Left colon (tissue), 2 donors: ENCODE measurements around the gene GSK3B. TPM values are rescaled to one million over a fixed set of nuclear protein-coding genes. Genes with fewer than 3 reads are reported as not detected.
"Not testable (repeated sequence)": the region's sequence is repeated elsewhere in the genome, so short reads cannot be mapped to it uniquely, and the experiment has no call there.

Source experiments
- ATAC-seq: fragments of 200-7000 bp; cut with Tn5 transposase; one replicate; pipeline ENCODE4 v1.9.1; 2020; ENCODE audit warnings: mild to moderate bottlenecking, moderate library complexity
- DNase-seq, 2 donors: peaks; one replicate each; pipeline ENCODE4 v3.0.0-alpha.2; 2020
- intact Hi-C, 2 donors: fragments of 100-400 bp; cut with DNase I in 1 of 2; cut with micrococcal nuclease in 1 of 2; formaldehyde crosslinking; loops; one replicate each; pipeline versions ENCODE4 v1.11.2 to v1.14.0; 2022; cut with DNase I, micrococcal nuclease
- total RNA-seq, 2 donors: library from RNA; stranded (reverse); fragmentation: NEBNext Ultra II Directional; extraction: Animal tissue kit (Norgen Biotek cat#: 25700); gene quantifications; one replicate each; pipeline ENCODE4 v1.2.1, GENCODE V29; 2021
- donor health status: DM: no; HTN: no; CAD: no.
- donor health status: DM: yes; HTN: yes; CAD: no.

The GSK3B gene
- total RNA-seq, 2 donors from 2014 or later = 39.3 to 47.5 TPM

GRCh38 chr3:120028271-120029047 is 65.8 kb downstream of the GSK3B start:
- DNase-seq (no peak), ATAC-seq (no peak)
- intact Hi-C loops = no loop called here

- no peak for ATAC-seq
- no peak for DNase-seq
- intact Hi-C loops = no loop called here
Measured at GRCh38 chr3:120027226-120027625, 67.0 kb downstream of the GSK3B start.

GRCh38 chr3:120025520-120025919 is 68.7 kb downstream of the GSK3B start:
- intact Hi-C loops = no loop called here
- ATAC-seq (no peak), DNase-seq (no peak)

- intact Hi-C loops = no loop called here
- ATAC-seq (no peak), DNase-seq (no peak)
Measured at GRCh38 chr3:120024103-120024502, 70.1 kb downstream of the GSK3B start.

DNA sequence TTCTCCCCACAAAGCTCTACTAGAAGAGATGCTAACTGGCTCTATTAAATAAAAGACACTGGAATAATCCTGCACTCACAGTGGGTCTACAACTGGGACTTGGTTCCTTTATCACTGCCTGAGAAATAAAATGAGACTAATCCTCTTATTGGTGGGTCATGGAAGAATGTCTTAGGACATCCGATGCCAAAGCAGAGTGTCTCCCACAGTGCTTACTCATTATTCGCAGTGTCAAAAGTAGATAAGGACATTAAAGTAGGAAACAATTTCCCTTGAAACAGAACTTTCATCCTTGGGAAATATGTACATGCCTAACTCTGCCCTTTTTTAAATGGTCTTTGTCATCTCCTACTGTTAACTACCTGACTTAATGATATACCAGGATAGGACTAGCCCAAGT is 71.5 kb downstream of the GSK3B start:
- DNase-seq (no peak), ATAC-seq (no peak)
- intact Hi-C loops = no loop called here

GRCh38 chr3:120021523-120021922 is 72.7 kb downstream of the GSK3B start:
- intact Hi-C loops = no loop called here
- no peak for DNase-seq
- no peak for ATAC-seq

GRCh38 chr3:120018299-120018698 is 75.9 kb downstream of the GSK3B start:
- DNase-seq = no peak
- no peak for ATAC-seq
- intact Hi-C loops = no loop called here

DNA sequence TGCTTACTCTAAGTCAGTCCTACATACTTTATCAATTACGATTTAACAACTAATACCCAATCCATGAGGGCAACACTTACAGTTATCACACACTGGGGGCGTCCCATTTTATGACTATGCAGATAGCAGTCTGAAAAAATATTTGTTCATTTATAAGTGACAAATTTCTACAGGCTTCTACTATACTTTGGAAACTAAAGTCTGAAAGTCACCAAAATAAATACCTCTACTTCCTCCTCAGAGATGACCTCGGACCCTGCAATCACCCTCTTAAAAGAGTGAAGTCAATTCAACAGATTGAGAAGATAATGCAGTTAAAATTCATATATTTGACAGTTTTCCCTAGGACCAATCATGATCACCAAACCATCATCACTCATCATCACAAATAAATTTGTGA is 76.6 kb downstream of the GSK3B start:
- no peak for ATAC-seq
- DNase-seq = no peak
- intact Hi-C loops = no loop called here

- intact Hi-C loops = no loop called here
- ATAC-seq = no peak
- DNase-seq = no peak
Measured at GRCh38 chr3:120013481-120013880, 80.8 kb downstream of the GSK3B start.

DNA sequence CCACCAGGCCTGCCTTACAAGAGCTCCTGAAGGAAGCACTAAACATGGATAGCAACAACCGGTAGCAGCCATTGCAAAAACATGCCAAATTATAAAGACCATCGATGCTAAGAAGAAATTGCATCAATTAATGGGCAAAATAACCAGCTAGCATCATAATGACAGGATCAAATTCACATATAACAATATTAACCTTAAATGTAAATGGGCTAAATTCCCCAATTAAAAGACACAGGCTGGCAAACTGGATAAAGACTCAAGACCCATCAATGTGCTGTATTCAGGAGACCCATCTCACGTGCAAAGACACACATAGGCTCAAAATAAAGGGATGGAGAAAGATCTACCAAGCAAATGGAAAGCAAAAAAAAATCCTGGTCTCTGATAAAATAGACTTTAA is 88.5 kb downstream of the GSK3B start:
- intact Hi-C loops, ATAC-seq, DNase-seq: not testable (repeated sequence)

GRCh38 chr3:120004008-120004498 is 90.2 kb downstream of the GSK3B start:
- DNase-seq, ATAC-seq, intact Hi-C loops: not testable (repeated sequence)

GRCh38 chr3:119998166-119998565 is 96.1 kb downstream of the GSK3B start:
- intact Hi-C loops = no loop called here
- no peak for DNase-seq
- ATAC-seq = peak; percentile 63

GRCh38 chr3:119990888-119991287 is 103.4 kb downstream of the GSK3B start:
- intact Hi-C loops = no loop called here
- DNase-seq = no peak
- no peak for ATAC-seq

GRCh38 chr3:119989981-119990655 is 104.1 kb downstream of the GSK3B start:
- ATAC-seq = no peak
- no peak for DNase-seq
- intact Hi-C loops = no loop called here

- ATAC-seq, intact Hi-C loops, DNase-seq: not testable (repeated sequence)
Measured at GRCh38 chr3:119986812-119987211, 107.4 kb downstream of the GSK3B start.

DNA sequence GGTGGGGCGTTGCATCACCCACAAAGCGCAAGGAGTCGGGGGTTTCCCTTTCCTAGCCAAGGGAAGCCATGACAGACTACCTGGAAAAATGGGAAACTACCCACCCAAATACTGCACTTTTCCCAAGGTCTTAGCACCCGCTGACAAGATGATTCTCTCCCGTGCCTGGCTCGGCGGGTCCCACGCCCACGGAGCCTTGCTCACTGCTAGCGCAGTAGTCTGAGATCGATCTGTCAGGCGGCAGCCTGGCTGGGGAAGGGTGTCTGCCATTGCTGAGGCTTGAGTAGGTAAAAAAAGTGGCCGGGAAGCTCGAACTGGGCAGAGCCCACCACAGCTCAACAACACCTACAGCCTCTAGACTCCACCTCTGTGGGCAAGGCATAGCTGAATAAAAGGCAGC is 112.9 kb downstream of the GSK3B start:
- intact Hi-C loops = no loop called here
- no peak for ATAC-seq

GRCh38 chr3:119978554-119979208 is 115.6 kb downstream of the GSK3B start:
- ATAC-seq (no peak), DNase-seq (no peak)
- intact Hi-C loops = no loop called here

More for the DNA sequence above, 112.9 kb downstream of the GSK3B start:
- DNase-seq = no peak

- intact Hi-C loops = no loop called here
- ATAC-seq (no peak), DNase-seq (no peak)
Measured at GRCh38 chr3:119977353-119977752, 116.9 kb downstream of the GSK3B start.

GRCh38 chr3:119976214-119976613 is 118.0 kb downstream of the GSK3B start:
- DNase-seq = no peak
- ATAC-seq = no peak
- intact Hi-C loops = no loop called here

DNA sequence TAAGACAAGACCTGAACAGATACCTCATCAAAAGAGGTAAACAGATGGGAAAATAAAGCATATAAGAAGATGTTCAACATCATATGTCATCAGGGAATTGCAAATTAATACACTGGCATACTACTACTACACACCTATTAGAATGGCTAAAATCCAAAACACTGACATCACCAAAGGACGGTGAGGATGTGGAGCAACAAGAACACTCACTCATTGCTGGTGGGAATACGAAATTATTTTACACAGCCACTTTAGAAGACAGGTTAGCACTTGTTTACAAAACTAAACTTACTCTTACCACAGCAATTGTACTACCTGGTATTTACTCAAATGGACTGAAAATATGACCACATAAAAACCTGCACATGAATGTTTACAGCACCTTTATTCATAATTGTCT is 119.6 kb downstream of the GSK3B start:
- no peak for DNase-seq
- no peak for ATAC-seq
- intact Hi-C loops = no loop called here
